NCI-H226 (cell line): ENCODE results near the gene KIF13A.
A peak's percentile ranks its signal among the peaks of the same experiment; 100 is the strongest.
"Not testable (repeated sequence)": the region's sequence is repeated elsewhere in the genome, so short reads cannot be mapped to it uniquely, and the experiment has no call there.

Source experiments
- DNase-seq: peaks from one replicate; pipeline ENCODE4 v3.0.0-alpha.2; 2015

Gene KIF13A

DNA sequence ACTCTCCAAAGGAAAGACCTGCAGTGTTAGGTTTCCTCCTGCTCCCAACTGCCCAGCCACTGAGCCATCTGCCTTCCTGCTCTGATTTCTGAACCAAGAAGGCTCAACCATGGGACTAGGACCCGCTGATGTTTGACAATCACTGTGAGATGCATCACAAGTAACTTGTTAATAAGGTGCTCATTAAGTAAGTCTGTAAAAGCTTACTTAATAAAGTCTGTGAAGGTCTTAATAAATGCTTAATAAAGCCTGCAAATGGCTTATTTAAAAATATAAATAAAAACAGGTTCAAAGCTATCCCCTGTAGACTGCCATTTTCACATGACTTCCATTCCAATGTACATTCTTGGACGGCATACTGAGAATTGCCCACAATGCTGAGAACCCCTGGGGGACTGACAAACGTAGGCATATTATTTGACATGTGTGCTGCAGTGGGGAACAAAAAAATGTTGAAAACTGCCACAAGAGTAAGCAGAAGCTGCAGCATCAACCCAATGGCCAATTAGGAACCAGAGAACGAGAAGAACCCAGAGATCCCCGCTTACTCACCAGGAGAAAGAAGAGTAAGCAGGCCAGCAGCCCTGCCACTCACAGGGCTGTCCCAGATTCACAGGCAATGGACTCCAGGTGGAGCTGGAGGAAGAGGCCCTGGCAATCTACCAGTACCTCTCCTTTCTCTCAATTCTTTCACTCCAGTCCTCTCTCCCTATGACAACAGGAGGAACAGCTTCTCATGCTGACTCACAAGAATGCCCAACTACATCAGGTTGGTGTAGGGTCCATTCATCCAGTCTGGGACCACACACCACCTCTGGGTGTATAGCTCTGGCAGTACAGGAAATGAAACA, 19.5 kb downstream of the KIF13A start:
- peak; percentile 69 for DNase-seq

DNA sequence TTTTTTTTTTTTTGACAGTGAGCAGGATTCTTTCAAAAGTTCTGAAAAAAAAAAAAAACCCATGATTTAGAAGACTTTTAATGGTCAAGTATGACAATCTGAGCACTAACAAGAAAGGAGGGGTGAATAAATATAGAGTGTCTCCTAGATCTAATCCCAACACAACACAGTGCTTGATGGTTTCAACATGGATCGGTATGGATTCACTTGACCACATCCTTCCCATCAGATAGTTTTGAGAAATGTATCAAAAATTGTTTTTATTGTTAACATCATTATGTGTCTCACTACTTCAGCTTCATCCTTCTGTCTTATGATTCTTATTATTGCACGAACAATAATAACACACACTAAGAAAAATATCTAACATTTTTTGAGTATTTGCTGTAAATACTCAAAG, 21.0 kb downstream of the KIF13A start:
- no peak for DNase-seq

DNA sequence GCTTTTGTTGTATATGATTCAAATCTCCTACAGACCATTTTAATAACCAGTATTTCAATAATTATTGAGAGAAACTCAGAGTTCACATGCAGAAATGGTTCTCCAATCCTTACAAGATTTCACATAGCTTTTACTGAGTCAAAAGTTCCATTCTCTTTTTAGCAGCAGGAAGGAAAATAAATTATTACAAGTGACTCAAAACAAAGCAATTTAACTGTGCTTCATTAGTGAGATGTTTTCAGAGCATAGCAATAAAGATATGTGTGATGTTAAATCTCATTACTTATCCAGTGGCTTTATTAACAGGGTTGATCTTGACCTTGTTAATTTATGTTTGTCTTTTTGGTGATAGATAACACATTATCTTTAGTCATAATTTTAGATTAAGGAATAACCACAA, 22.0 kb downstream of the KIF13A start:
- no peak for DNase-seq

DNA sequence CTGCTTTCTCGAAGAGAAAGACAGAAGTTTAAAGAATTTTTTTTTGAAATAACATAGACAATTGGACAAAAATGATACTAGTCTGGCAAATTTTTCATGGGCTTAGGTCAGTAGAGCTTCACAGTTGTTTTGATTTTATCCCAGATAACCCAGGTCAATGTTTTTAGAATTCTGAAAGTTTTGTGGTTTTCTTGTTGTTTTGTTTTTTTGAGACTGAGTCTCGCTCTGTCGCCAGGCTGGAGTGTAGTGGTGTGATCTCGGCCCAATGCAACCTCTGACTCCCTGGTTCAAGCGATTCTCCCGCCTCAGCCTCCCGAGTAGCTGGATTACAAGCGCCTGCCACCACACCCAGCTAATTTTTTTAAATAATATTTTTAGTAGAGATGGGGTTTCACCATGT, 22.8 kb downstream of the KIF13A start:
- DNase-seq, result no peak

DNA sequence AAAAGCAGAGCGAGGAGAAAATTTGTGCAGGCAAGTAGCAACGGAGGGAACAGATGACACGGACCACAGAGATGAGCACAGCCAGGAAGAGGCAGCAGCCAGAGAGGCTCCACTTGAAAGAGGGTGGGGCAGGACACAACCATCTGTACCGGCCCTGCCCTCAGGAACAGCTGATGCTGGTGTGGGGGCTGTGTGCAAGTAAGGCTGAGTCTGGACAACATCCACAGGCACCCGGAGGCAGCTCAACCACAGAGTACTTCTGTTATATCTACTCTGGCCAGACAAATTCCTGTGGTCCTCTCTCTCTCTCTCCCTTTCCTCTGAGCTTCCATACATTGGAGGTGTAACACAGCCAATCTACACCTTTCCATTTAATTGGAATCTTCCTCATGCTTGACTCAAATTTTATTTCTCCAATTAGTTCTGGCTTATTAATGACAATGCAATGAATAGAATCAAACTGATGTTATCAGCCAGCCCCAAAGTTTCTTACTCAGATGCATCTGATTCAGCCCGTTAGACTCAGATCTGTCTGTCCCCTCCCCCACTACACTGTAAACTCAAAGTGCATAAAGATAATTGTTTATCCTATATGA, 24.9 kb downstream of the KIF13A start:
- DNase-seq, result peak; percentile 98

DNA sequence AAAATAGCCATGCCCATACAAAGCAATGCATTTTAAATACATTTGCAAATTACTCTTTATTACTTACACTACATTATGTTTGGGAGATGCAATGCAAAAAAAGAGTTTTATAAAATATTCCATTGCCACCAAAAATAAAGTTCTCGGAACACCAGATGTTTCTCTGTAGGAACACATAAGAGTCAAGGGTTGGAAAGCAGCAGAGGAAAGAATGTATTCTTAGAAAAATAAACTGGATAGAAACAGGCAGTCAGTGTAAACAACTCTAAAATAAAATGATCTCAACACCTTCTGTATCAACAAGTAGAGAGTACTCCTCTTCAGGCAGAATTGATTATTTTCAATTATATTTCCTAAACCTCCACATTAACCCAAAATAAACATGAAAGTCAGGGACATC, 28.1 kb downstream of the KIF13A start:
- DNase-seq, result no peak

DNA sequence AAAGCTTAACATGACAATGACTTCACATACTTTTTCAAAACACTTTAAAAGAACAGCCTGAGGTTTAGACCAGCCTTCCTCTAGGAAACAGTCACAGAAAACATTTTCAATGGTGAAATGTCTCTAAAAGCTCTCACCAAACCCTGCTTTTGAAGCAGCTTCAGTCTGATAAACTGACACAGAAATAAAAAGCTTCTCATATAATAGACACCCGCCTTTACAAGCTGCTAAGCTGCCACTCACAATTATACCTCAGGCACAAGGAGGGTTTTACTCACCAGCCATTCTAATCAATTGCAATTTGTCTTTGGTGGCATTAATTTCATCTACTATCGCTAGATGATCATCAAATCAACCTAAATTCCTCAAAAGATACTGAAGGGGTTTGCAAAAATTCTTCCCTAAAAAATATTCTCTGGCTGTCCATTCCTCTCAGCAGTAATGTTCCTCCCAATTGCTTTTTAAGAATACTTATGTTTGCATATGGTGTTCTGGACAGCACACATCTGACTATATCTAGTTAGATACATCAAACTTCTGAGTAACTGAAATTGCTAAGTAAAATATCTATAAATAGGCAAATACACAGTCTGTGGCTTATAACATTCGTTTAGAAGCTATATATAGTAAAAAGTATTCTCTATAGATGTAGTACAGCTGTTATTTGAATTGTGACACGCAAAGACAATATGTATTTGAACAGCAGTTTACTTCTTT, 29.4 kb downstream of the KIF13A start:
- no peak for DNase-seq

DNA sequence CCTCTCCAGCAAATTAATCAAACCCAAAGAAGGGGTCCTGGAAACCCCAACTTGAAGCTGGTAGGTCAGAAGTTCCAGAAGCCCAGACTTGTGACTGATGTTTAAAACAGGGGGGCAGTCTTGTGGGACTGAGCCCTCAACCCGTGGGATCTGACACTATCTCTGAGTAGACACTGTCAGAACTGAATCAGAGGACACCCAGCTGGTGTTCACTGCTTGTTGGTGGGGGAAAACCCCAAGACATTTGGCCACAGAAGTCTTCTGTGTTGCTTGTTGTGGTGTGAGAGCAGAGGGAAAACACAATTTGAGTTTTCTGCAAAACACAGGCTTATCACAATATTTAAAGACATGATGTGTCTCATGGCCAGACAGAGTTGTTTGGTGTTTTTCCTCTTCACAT, 29.9 kb downstream of the KIF13A start:
- DNase-seq, result no peak

DNA sequence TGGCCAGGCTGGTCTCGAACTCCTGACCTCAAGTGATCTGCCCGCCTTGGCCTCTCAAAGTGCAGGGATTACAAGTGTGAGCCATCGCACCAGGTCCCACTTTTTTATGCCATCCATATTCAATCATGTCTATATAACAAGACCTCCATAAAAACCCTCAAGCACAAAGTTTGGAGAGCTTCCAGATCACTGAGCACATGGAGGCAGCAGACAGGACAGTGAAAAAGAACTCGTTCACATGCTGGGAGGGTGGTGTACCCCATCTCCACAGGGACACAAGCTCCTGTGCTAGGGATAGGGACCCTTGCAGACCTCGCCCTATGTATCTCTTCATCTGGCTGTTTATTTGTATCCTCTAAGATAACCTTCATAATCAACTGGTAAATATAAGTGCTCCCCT, 30.3 kb downstream of the KIF13A start:
- no peak for DNase-seq

DNA sequence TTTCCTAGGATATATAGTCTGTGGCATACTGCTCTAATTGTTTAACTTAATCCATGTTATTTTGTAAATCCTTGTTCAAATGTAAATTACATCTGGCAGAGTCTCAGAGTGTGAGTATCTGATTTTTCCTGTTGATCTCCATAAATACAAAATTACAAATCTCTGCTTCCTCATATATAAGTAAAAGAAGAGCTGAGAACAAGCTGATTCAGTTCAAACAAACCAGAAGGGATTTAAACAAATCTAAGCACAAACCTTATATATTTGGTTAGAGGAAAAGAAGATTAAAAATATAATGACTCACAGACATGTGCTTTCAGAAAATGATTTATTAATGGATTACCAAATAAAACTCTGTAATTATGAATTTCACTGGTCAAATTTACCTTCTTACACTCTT, 37.3 kb downstream of the KIF13A start:
- DNase-seq, result no peak

DNA sequence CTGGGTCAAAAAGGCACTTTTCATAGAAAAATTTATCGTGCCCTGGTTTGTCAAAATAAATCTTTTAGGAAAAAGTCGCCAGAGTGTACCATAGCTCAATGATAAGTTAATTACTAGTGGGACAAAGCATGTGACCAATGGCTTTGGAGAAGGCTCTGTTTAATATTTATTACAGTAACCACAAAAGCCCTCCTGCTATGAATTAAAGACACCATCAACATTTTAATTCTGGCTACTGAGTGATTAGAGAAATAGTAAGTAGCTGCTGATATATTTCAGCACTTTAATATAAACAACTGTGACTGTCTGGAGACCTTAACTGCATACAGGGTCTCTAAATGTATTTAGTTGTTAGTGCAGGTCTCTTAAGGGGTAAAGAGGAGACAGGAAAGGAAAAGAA, 38.3 kb downstream of the KIF13A start:
- DNase-seq, result no peak

DNA sequence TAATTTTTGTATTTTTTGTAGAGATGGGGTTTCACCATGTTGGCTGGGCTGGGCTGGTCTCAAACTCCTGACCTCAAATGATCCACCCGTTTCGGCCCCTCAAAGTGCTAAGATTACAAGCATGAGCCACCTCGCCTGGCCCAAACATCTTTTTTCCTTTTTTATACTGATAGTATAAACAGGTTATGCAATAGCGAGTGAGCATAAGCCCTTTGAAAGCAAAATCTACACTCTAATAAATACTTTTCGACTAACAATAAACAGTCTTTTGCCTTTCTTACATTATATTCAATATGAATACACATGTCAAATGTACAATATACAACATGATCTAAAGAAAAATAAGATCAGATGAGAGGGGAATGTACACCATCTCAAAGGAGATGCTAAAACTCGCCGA, 38.7 kb downstream of the KIF13A start:
- no peak for DNase-seq

DNA sequence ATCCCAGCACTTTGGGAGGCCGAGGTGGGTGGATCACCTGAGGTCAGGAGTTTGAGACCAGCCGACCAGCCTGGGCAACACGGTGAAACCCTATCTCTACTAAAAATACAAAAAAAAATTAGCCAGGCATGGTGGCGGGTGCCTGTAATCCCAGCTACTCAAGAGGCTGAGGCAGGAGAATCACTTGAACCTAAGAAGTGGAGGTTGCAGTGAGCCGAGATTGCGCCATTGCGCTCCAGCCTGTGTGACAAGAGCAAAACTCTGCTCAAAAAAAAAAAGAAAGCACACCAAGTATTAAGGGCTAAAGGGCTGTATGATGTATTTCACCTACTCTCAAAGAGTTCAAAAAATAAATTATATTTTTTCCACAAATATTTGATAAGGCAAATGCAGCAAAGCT, 39.9 kb downstream of the KIF13A start:
- DNase-seq, result not testable (repeated sequence)

DNA sequence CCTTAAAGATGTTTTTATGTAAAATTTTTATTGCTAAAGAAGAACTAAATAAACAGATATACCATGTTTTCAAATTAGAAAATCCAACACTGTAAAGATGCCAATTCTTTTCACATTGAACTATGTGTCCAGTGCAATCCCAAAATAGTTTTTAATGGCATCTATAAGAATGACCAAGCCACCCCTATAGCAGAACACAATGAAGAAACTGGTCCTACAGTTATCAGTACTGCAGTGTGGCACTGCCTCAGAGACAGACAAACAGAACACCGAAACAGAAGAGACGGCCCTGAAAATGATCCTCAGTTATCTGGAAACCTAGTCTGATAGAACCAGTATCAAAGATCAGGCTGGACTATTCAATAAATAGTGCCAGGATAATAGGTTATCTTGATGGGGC, 41.9 kb downstream of the KIF13A start:
- no peak for DNase-seq

DNA sequence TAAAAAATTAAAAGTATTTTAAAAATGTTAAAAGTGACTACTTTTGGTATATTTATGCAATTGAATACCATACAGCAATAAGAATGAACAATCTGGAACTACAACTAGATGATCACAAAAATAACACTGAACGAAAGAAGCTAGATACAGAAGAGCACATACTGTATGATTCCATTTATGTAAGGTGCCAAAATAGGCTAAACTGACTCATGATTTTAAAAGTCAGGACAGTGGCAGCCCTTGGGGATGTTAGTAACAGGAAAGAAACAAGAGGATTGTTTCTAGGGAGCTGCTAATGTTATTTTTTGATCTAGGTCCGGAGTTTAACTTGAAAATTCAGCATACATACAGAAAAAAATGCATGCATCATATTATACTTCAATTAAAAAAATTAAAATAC, 42.3 kb downstream of the KIF13A start:
- DNase-seq, result no peak

DNA sequence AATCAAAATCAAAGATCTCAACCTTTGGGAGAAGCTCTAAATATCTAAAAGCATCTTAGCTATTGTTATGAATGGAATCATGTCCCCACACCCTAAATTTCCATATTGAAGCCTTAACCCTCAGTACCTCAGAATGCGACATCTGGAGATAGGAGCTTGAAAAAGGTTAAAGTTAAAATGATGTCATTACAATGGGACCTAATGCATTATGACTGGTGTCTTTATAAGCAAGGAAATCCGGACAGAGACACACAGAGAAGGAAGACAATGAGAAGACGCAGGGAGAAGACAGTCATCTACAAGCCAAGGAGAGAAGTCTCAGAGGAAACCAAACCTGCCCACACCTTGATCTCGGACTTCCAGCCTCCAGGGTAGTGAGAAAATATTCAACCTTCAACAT, 46.1 kb downstream of the KIF13A start:
- DNase-seq, result no peak

DNA sequence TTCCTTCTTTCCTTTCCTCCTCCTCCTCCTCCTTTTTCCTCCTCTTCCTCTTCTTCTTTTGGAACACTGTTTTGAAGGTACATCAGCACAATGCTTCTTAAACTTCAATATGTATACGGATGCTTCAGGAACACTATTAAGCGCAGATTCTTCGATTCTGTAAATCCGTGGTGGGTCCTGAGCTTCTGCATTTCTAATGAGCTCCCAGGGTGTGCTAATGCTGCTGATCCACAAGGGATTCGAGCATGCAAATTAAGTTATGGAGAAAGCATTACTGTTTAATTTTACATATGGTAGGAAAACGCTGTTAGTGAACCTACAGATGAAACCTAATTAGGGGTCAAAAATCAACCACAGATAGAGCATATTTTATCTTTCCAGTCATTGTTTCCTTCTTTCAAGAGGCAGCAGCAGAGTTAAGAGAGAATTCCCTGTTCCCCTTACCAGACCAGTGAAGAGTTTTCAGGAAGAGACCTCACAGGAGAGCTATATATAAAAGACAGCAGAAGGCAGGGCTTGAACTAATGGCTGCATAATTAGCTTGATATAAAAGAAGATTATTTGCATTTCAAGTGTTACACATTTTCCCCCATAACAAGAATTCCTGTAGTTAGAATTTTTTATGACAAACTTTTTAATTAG, 47.2 kb downstream of the KIF13A start:
- DNase-seq, result no peak

DNA sequence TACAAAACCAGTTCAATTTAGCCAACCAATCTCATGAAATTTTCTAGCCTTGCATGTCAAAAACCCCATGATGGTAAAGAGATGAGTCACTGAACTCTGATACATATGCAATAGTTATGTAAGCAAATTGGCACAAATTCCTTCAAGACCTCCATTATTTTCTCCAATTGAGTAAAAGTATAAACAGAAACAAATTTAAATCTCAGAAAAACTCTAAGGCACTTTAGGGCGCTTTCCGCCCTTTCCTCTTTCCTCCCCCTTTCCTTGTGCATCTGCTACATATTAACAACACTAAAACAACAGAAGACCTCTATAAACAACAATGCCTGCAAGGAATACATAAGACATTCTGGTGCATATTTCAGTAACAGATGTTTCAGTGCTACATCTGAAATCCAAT, 48.5 kb downstream of the KIF13A start:
- peak; percentile 33 for DNase-seq

DNA sequence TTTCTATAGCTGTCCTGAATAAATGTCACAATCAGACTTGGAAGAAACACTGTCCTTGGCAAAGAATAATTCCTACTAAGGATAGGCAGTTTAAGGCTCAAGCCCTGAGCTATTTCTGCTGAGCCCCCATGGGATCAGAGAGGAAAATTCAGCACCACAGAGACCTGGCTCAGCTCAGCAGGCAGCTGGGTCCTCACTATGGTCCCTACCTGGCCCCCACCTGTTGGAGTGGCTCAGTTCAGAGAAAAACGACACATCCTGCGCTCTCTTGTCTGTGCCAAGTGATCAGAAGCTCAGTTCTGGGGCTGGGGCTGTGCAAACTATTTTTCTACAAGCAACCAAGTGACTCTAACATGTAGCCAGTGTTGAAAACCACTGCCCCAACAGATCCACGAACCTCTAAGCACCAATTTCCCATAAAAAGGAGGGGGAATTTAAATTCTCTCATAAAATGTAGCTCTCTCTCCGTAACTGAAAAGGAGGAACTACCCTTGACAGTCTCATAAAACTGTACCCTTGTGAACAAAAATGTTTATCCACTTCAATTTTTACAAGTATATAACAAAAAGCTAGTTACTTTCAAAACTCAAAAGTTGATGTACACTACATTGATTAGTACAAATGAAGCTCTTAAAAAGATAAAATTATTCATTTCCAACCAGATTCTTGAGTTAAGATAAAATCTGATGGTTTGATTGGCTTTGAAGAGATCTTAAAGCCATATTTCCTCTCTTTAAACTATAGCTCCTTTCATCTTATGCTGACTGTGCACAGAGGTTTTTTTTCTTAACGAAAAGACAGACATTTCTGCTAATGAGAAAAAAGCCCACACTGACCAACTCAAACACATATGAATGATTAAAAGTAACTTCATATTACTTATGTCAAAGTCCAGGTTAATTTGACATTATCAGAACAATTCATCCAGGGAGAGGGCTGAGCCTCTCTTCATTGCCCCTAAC, 52.0 kb downstream of the KIF13A start:
- DNase-seq, result no peak

DNA sequence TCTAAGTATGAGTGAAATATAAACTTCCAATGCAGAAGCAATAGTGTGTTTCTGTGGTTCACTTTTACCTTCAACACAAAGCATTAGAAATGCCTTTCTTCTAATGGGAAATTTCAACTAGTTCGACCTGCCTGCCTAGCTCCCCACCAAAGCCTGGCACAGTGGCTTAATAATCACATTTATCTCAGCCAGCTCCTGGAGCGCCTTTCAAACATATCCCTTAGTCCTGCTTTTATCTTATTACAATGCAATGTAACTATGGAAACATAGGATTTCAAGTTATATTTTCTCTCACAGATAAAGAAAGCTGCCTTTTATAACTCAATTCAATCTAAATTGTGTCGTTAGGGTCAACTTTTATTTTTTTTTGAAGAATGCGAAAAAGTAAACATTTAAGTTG, 53.7 kb downstream of the KIF13A start:
- DNase-seq, result no peak

DNA sequence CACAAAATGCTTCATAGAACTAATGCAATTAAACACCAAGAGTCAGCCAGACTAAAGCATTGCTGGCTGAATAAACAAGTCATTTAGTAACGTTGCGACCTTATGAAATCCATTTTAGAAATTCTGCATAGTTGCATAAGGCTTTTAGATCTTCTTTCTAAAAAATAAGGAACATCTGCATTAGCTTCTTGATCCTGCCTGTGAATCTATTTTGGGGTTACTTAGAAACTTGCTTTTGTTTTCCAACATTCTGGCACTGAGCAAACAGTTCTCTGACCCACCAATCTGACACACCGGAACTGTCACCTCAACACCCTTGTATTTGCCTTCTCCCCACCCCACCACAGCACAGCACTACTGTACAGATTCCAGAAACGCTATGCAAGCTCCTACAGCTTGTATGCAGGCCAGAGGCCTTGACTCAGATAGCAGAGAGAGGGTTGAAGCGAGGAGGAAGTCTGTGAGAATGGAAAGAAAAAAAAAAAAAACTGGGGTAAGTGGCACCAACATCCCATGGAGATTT, 55.0 kb downstream of the KIF13A start:
- DNase-seq, result peak; percentile 75

DNA sequence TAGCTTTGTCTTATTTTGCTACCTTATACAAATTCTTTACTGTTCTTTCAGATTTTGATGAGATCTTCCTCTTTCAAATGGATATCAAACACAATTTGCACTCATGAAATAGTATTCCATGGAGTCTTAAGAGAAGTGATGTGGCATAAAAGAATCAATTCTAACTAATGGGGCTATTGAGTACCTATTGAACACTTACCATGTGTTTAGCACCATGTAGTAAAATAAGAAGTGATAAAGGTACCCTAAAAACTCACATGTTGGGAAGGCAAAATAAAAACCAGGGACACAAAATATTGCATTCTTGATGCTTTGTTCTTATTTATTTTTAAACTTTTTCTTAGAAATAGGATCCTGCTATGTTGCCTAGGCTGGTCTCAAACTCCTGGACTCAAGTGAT, 56.2 kb downstream of the KIF13A start:
- DNase-seq, result no peak
